ENCODE measurements around the gene PFKFB1. TPM values are rescaled to one million over a fixed set of nuclear protein-coding genes. Genes with fewer than 3 reads are reported as not detected.

PFKFB1 gene
- total RNA-seq, 1 donor from 2014 or later: 0.49 TPM

- peaks cover 3% of the 10 kb centered on the region for H3K27me3 Mint-ChIP-seq (ENCODE audit: unreplicated experiment)
These were observed 63.5 kb downstream of the PFKFB1 start for GRCh38 chrX:54930291-54931049.

DNA sequence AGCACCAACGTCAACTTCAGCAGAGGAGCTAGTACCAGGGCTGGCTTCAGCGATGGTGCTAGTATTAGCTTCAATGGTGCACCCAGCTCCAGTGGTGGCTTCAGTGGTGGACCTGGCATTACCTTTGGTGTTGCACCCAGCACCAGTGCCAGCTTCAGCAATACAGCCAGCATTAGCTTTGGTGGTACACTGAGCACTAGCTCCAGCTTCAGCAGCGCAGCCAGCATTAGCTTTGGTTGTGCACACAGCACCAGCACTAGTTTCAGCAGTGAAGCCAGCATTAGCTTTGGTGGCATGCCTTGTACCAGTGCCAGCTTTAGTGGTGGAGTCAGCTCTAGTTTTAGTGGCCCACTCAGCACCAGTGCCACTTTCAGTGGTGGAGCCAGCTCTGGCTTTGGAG, 65.1 kb downstream of the PFKFB1 start:
- Mint-ChIP-seq H3K9me3 (ENCODE audit: unreplicated experiment) (no peaks in the 10 kb centered on the region), H3K4me1 (ENCODE audit: unreplicated experiment) (peaks cover 4% of the 10 kb centered on the region), H3K27ac (ENCODE audit: unreplicated experiment) (no peak overlapping the region), H3K36me3 (ENCODE audit: low read depth, unreplicated experiment) (peaks cover 39% of the 10 kb centered on the region), H3K27me3 (ENCODE audit: unreplicated experiment) (peaks cover 4% of the 10 kb centered on the region), H3K4me3 (ENCODE audit: unreplicated experiment) (no peak overlapping the region)
- no peak for DNase-seq (ENCODE audit: low spot score)
- no peak for TF ChIP-seq CTCF (IDR thresholded peaks at IDR 0.05; ENCODE audit: unreplicated experiment)

More at GRCh38 chrX:54930291-54931049, 63.5 kb downstream of the PFKFB1 start:
- H3K27ac Mint-ChIP-seq (ENCODE audit: unreplicated experiment): no peak overlapping the region
- DNase-seq (ENCODE audit: low spot score): no peak
- TF ChIP-seq CTCF (IDR thresholded peaks at IDR 0.05; ENCODE audit: unreplicated experiment): no peak
- no peak overlapping the region for H3K4me3 Mint-ChIP-seq (ENCODE audit: unreplicated experiment)
- no peaks in the 10 kb centered on the region for H3K9me3 Mint-ChIP-seq (ENCODE audit: unreplicated experiment)
- peaks cover 26% of the 10 kb centered on the region for H3K36me3 Mint-ChIP-seq (ENCODE audit: low read depth, unreplicated experiment)
- peaks cover 4% of the 10 kb centered on the region for H3K4me1 Mint-ChIP-seq (ENCODE audit: unreplicated experiment)

- no peaks in the 10 kb centered on the region for H3K9me3 Mint-ChIP-seq (ENCODE audit: unreplicated experiment)
- H3K36me3 Mint-ChIP-seq (ENCODE audit: low read depth, unreplicated experiment): peaks cover 39% of the 10 kb centered on the region
- no peak overlapping the region for H3K27ac Mint-ChIP-seq (ENCODE audit: unreplicated experiment)
- DNase-seq (ENCODE audit: low spot score): no peak
- H3K4me3 Mint-ChIP-seq (ENCODE audit: unreplicated experiment): no peak overlapping the region
- H3K27me3 Mint-ChIP-seq (ENCODE audit: unreplicated experiment): peaks cover 4% of the 10 kb centered on the region
- TF ChIP-seq CTCF (IDR thresholded peaks at IDR 0.05; ENCODE audit: unreplicated experiment): no peak
- peaks cover 9% of the 10 kb centered on the region for H3K4me1 Mint-ChIP-seq (ENCODE audit: unreplicated experiment)
These were observed 67.0 kb downstream of the PFKFB1 start for GRCh38 chrX:54926978-54927377.

DNA sequence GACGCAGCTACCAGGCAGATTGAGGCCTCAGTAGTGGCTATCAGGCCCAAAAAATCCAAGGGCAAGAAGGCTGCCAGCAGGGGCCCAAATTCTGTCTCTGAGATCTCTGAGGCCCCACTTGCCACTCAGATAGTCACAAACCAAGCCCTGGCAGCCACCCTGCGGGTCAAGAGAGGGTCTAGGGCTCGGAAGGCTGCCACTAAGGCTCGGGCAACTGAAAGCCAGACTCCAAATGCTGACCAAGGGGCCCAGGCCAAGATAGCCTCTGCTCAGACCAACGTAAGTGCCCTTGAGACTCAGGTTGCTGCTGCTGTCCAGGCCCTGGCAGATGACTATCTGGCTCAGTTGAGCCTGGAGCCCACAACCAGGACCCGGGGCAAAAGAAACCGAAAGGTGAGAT, 70.6 kb downstream of the PFKFB1 start:
- no peak for TF ChIP-seq CTCF (IDR thresholded peaks at IDR 0.05; ENCODE audit: unreplicated experiment)
- no peak overlapping the region for H3K27ac Mint-ChIP-seq (ENCODE audit: unreplicated experiment)
- no peak for DNase-seq (ENCODE audit: low spot score)
- H3K27me3 Mint-ChIP-seq (ENCODE audit: unreplicated experiment): peaks cover 1% of the 10 kb centered on the region
- H3K4me1 Mint-ChIP-seq (ENCODE audit: unreplicated experiment): peaks cover 15% of the 10 kb centered on the region
- H3K36me3 Mint-ChIP-seq (ENCODE audit: low read depth, unreplicated experiment): peaks cover 29% of the 10 kb centered on the region
- no peaks in the 10 kb centered on the region for H3K9me3 Mint-ChIP-seq (ENCODE audit: unreplicated experiment)
- H3K4me3 Mint-ChIP-seq (ENCODE audit: unreplicated experiment): no peak overlapping the region

DNA sequence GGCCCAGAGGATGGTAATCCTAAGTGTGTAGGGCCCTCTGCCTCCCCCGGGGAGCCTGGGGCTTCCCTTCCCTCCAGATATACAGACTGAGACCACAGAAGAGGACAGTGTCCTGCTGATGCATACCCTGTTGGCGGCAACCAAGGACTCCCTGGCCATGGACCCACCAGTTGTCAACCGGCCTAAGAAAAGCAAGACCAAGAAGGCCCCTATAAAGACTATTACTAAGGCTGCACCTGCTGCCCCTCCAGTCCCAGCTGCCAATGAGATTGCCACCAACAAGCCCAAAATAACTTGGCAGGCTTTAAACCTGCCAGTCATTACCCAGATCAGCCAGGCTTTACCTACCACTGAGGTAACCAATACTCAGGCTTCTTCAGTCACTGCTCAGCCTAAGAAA, 71.4 kb downstream of the PFKFB1 start:
- no peak overlapping the region for H3K4me3 Mint-ChIP-seq (ENCODE audit: unreplicated experiment)
- peaks cover 15% of the 10 kb centered on the region for H3K4me1 Mint-ChIP-seq (ENCODE audit: unreplicated experiment)
- peaks cover 24% of the 10 kb centered on the region for H3K36me3 Mint-ChIP-seq (ENCODE audit: low read depth, unreplicated experiment)
- no peak overlapping the region for H3K27ac Mint-ChIP-seq (ENCODE audit: unreplicated experiment)
- TF ChIP-seq CTCF (IDR thresholded peaks at IDR 0.05; ENCODE audit: unreplicated experiment): no peak
- DNase-seq (ENCODE audit: low spot score): no peak
- peaks cover 1% of the 10 kb centered on the region for H3K27me3 Mint-ChIP-seq (ENCODE audit: unreplicated experiment)
- no peaks in the 10 kb centered on the region for H3K9me3 Mint-ChIP-seq (ENCODE audit: unreplicated experiment)

Measured in endothelial cell (in vitro differentiated cells).